ENCODE measurements around the gene ARHGAP1.
"Not testable (repeated sequence)": the region's sequence is repeated elsewhere in the genome, so short reads cannot be mapped to it uniquely, and the experiment has no call there.

The ARHGAP1 gene

GRCh38 chr11:46722566-46723358 lies 22.3 kb upstream of the ARHGAP1 start:
- no peak for DNase-seq

GRCh38 chr11:46721286-46721685 lies 20.9 kb upstream of the ARHGAP1 start:
- no peak for DNase-seq

GRCh38 chr11:46719543-46720218 lies 19.3 kb upstream of the ARHGAP1 start:
- no peak for DNase-seq

- DNase-seq = no peak
These were observed 18.7 kb upstream of the ARHGAP1 start, which contains the start of gene F2 for GRCh38 chr11:46719048-46719542. Gene F2 (plus strand): TSS chr11:46719213. CDS start chr11:46719236, 23 bp downstream.

DNA sequence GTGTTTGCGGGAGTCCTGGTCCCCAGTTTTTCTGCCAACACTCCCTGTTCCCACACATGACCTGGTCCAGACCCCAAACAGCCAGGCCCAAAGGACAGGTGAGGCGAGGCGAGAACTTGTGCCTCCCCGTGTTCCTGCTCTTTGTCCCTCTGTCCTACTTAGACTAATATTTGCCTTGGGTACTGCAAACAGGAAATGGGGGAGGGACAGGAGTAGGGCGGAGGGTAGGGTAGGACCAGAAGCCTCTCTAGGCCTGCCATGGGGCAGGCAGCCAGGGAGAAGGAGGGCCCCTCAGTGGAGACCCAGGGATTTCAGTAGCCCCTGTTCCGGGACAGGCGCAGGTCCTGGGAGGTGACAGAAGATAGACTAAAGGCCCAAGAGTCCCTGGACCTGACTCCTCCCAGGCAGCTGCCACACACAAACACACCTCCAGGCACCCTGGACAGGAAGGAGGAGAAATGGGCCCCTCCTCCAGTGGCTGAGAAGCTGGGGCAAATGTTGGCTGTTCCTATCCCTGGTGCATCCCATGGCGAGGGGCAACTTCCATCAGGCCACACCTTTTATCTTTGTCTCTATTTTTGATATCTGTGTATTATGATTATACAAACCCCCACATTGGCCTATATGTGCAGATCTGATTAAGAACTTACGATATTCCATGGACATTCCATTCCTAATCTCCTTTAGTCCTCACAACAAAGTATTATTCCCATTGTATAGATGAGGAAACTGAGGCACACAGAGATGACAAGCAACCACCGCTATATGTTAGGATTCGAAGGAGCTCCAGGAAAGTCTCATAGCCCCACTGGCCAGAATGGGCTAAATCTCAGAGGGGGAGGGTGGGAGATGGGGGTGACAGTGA lies 18.0 kb upstream of the ARHGAP1 start:
- DNase-seq = peak; percentile 10

DNA sequence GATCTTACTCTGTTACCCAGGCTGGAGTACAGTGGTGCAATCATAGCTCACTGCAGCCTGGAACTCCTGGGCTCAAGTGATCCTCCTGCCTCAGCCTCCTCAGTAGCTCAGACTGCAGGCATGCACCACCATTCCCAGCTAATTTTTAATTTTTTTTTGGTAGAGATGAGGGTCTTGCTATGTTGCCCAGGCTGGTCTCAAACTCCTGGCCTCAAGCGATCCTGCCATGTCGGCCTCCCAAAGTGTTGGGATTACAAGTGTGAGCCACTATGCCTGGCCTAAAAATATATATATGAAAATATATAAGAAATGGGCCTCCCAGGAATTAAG lies 17.4 kb upstream of the ARHGAP1 start:
- not testable (repeated sequence) for DNase-seq

- DNase-seq = no peak
These were observed 12.6 kb upstream of the ARHGAP1 start for GRCh38 chr11:46712874-46713576.

DNA sequence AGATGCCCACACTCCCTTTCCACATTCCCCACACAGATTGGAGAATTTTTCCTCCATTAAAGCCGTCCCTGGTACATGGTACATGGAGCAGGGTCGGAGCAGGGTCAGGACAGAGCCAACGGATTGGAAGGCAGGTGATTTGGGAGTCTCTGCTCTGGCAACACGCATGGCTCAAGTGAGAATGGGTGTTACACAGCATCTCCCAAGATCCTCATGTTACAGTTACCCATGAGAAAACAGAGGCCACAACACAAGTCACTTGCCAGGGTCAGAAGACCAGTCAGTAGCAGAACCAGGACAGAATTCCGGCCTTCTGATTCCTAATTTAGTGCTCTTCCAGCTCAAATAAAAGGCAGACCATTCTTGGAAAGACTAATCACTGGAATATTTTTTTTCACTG lies 10.9 kb upstream of the ARHGAP1 start:
- no peak for DNase-seq

GRCh38 chr11:46710821-46711269 lies 10.4 kb upstream of the ARHGAP1 start:
- no peak for DNase-seq

GRCh38 chr11:46709351-46709750 lies 8.9 kb upstream of the ARHGAP1 start:
- not testable (repeated sequence) for DNase-seq

DNA sequence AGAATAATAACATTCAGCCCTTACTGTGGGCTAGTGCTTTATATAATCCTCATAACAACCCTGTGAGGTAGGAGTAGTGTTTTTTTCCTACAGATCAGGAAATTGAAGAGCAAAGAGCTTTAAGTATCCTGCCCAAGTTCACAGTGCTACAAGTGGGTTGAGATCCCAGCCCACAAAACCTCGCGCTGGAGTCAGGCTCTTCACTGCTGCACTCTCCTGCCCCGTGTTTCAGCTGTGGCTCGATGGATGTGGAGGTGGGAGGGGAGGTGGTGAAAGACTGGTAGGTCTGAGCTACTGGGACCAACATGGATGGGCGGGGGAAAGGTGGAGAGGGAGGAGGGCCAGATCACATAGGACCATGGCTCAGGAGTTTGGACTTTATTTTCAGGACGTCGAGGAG lies 6.5 kb upstream of the ARHGAP1 start:
- DNase-seq = no peak

DNA sequence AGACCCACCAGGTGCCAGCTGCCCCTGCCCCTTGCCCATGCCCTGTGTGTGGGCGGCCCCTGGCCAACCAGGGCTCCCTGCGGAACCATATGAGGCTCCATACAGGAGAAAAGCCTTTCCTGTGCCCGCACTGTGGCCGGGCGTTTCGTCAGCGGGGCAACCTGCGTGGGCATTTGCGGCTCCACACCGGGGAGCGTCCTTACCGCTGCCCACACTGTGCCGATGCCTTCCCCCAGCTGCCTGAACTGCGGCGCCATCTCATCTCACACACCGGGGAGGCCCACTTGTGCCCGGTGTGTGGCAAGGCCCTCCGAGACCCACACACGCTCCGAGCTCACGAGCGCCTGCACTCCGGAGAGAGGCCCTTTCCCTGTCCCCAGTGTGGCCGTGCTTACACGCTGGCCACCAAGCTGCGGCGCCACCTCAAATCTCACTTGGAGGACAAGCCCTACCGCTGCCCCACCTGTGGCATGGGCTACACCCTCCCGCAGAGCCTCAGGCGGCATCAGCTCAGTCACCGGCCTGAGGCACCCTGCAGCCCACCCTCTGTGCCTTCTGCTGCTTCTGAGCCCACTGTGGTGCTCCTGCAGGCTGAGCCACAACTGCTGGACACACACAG lies 4.8 kb upstream of the ARHGAP1 start:
- no peak for DNase-seq

GRCh38 chr11:46701078-46701654 lies 747 bp upstream of the ARHGAP1 start:
- DNase-seq = peak; percentile 2

DNA sequence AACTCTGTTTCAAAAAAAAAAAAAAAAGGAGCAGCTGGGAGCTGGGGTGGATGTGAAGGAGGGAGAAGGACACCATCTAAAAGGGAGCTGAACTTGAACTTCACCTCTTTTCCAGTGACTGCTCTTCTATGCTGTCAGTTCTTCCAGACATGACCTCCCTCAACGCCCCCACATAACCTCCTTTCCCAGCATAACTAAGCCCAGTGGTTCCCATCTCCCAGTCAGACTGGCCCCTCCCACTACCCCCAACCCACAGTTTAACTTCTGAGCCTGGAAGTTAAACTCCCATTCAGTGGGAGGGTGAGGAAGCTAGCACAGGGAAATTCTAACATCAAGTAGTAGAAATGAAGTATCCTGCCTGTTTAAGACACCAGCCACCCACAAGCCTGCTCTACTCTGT lies 1.8 kb downstream of the ARHGAP1 start:
- DNase-seq = no peak

- DNase-seq = no peak
These were observed 2.7 kb downstream of the ARHGAP1 start for GRCh38 chr11:46697723-46698122.

DNA sequence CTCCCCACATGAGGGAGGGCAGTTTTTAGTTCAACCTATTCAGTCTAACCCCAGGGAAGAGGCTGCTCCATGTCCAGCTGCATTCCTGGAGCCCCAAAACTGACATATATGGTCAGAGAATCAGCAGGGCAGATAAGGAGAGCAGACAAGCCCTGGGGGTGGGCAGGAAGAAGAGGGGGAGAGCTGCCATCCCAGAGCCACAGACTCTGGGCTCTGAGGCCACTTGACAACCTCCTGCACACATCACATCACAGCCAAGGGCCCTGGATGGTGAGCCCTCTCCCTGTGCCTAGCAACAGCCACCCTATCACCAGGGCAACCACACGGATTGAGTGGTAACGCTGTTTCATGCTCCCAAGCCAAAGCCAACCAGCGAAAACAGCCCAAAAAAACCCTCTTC lies 3.1 kb downstream of the ARHGAP1 start:
- no peak for DNase-seq

DNA sequence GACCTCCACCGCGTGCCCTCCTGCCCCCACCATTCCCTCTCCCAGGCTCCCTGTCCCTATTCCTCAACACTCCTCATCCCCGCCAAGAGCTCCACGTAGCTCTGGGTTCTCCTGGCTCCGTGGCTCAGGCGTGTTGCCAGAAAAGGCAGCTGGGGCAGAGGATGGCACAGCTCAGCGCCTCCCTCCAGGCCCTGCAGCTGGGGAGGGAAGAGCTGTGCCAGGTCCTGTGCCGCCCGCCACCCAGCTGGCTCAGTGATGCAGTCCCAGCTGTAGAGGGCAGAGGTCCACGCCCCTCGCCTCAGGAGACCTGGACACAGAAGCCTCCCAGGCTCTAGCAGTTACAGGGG lies 4.2 kb downstream of the ARHGAP1 start:
- no peak for DNase-seq

GRCh38 chr11:46695345-46696211 lies 4.8 kb downstream of the ARHGAP1 start:
- no peak for DNase-seq

- no peak for DNase-seq
These were observed 5.8 kb downstream of the ARHGAP1 start for GRCh38 chr11:46694607-46695006.

- no peak for DNase-seq
These were observed 6.3 kb downstream of the ARHGAP1 start for GRCh38 chr11:46694072-46694471.

GRCh38 chr11:46693597-46694012 lies 6.8 kb downstream of the ARHGAP1 start:
- DNase-seq = no peak
